NCI-H2171 (cell line): ENCODE results near the gene SLC19A3.
"Not testable (repeated sequence)": the region's sequence is repeated elsewhere in the genome, so short reads cannot be mapped to it uniquely, and the experiment has no call there.

Experiments
- DNase-seq: peaks from one replicate; lab custom pipeline; 2025; lab: John Stamatoyannopoulos, UW

Gene SLC19A3

GRCh38 chr2:227703280-227703732 is 14.5 kb downstream of the SLC19A3 start:
- no peak for DNase-seq

GRCh38 chr2:227701556-227701955 is 16.3 kb downstream of the SLC19A3 start:
- DNase-seq, result no peak

GRCh38 chr2:227696990-227697679 is 20.7 kb downstream of the SLC19A3 start:
- DNase-seq, result no peak

- DNase-seq, result no peak
Measured at GRCh38 chr2:227687189-227687588, 30.6 kb downstream of the SLC19A3 start.

- no peak for DNase-seq
Measured at GRCh38 chr2:227684258-227684657, 33.6 kb downstream of the SLC19A3 start.

GRCh38 chr2:227677928-227678327 is 39.9 kb downstream of the SLC19A3 start:
- no peak for DNase-seq

GRCh38 chr2:227674485-227674884 is 43.3 kb downstream of the SLC19A3 start:
- no peak for DNase-seq

- not testable (repeated sequence) for DNase-seq
Measured at GRCh38 chr2:227673620-227674019, 44.2 kb downstream of the SLC19A3 start.

GRCh38 chr2:227671170-227671905 is 46.5 kb downstream of the SLC19A3 start:
- DNase-seq, result no peak

GRCh38 chr2:227666631-227667170 is 51.1 kb downstream of the SLC19A3 start, which contains the start of gene SCYGR5:
Gene SCYGR5, plus strand, starts transcription at chr2:227666804. Its CDS starts 0 bp downstream, at chr2:227666804.
- not testable (repeated sequence) for DNase-seq

- DNase-seq, result no peak
Measured at GRCh38 chr2:227665189-227665940, 52.5 kb downstream of the SLC19A3 start.

GRCh38 chr2:227661827-227662226 is 56.0 kb downstream of the SLC19A3 start:
- DNase-seq, result no peak

GRCh38 chr2:227661025-227661649 is 56.7 kb downstream of the SLC19A3 start:
- no peak for DNase-seq

GRCh38 chr2:227657199-227657845 is 60.5 kb downstream of the SLC19A3 start:
- DNase-seq, result no peak

- DNase-seq, result no peak
Measured at GRCh38 chr2:227655454-227655853, 62.4 kb downstream of the SLC19A3 start.

GRCh38 chr2:227654426-227654825 is 63.4 kb downstream of the SLC19A3 start:
- no peak for DNase-seq

- no peak for DNase-seq
Measured at GRCh38 chr2:227653419-227653818, 64.4 kb downstream of the SLC19A3 start.

GRCh38 chr2:227643990-227644551 is 73.8 kb downstream of the SLC19A3 start:
- DNase-seq, result no peak

- no peak for DNase-seq
Measured at GRCh38 chr2:227642656-227643055, 75.2 kb downstream of the SLC19A3 start.

- no peak for DNase-seq
Measured at GRCh38 chr2:227634201-227634600, 83.6 kb downstream of the SLC19A3 start.
